Measurements from ENCODE around the gene GLP2R.

DNA sequence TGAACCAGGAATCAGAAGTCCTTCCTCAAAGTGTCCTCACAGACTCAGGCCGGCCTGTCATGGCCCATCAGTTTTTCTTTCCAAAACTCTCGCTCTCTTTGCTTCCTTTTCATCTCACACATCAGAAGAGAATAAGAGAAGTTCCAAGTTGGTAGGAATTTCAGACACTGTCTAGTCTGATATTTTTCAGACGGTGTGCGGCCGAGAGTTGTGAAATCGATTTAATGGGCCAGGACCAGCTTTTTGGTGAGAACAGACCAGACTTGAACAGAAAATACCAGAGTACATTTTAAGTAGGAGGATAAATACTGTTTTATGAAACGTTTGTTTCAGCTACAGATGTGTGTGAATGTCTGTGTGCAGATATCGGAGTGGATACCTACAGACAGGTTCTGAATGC is 104.1 kb downstream of the GLP2R start:
- no peak for TF ChIP-seq POLR2A (IDR thresholded peaks at IDR 0.05)
- TF ChIP-seq, protein P1, sequence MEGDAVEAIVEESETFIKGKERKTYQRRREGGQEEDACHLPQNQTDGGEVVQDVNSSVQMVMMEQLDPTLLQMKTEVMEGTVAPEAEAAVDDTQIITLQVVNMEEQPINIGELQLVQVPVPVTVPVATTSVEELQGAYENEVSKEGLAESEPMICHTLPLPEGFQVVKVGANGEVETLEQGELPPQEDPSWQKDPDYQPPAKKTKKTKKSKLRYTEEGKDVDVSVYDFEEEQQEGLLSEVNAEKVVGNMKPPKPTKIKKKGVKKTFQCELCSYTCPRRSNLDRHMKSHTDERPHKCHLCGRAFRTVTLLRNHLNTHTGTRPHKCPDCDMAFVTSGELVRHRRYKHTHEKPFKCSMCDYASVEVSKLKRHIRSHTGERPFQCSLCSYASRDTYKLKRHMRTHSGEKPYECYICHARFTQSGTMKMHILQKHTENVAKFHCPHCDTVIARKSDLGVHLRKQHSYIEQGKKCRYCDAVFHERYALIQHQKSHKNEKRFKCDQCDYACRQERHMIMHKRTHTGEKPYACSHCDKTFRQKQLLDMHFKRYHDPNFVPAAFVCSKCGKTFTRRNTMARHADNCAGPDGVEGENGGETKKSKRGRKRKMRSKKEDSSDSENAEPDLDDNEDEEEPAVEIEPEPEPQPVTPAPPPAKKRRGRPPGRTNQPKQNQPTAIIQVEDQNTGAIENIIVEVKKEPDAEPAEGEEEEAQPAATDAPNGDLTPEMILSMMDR (IDR thresholded peaks at IDR 0.05), result no peak
- no peak for TF ChIP-seq EP300 (IDR thresholded peaks at IDR 0.05)
